ENCODE data around the gene FRRS1. TPM values are rescaled to one million over a fixed set of nuclear protein-coding genes. Genes with fewer than 3 reads are reported as not detected.

Gene FRRS1
- total RNA-seq, 1 experiment from 2014 or later: 11.1 TPM

DNA sequence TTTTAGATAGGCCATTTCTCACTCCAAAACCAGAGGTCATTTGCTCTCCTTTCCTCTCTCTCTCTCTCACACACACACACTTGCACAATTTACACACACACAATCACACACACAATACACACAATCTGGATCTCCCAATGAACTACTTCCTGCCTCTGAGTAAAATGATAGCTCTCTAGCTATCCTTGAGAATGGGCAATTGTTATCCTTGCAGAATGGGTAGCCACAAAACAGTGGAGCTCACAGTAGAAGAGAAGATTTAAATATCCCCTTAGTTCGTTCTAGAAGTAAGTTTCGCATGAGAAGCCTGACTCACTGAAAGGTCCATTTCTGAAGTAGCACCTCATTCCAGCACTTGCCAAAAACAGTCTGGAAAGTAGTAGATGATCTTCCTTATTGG is 102.9 kb downstream of the FRRS1 start:
- no peak overlapping the region for H3K4me3 Mint-ChIP-seq (ENCODE audit: unreplicated experiment)
- H3K4me1 ChIP-seq: no peaks in the 10 kb centered on the region
- no peaks in the 10 kb centered on the region for H3K36me3 ChIP-seq (ENCODE audit: control insufficient read depth, insufficient read depth, low read length)
- H3K9me3 Mint-ChIP-seq (ENCODE audit: unreplicated experiment): no peaks in the 10 kb centered on the region
- H3K27me3 Mint-ChIP-seq (ENCODE audit: insufficient read depth, unreplicated experiment): no peaks in the 10 kb centered on the region
- ChIA-PET CTCF (no interaction called here), POLR2A (no interaction called here)
- intact Hi-C loops (cut with micrococcal nuclease; ENCODE audit: unreplicated experiment): no loop called here
- no peak overlapping the region for H3K27ac Mint-ChIP-seq (ENCODE audit: unreplicated experiment)
- H3K36me3 Mint-ChIP-seq (ENCODE audit: insufficient read depth, unreplicated experiment): no peaks in the 10 kb centered on the region
- H3K4me1 Mint-ChIP-seq (ENCODE audit: low read depth, unreplicated experiment): no peaks in the 10 kb centered on the region
- no peaks in the 10 kb centered on the region for H3K9me3 ChIP-seq
- no peaks in the 10 kb centered on the region for H3K27me3 ChIP-seq (replicated peaks; ENCODE audit: control insufficient read depth, insufficient read depth, low read length)
- BruUV-seq (replicated peaks): no TSS peak
- no peak overlapping the region for H3K4me3 ChIP-seq (ENCODE audit: low read depth, low read length)
- DNase-seq: no peak
- TF ChIP-seq, protein P1, sequence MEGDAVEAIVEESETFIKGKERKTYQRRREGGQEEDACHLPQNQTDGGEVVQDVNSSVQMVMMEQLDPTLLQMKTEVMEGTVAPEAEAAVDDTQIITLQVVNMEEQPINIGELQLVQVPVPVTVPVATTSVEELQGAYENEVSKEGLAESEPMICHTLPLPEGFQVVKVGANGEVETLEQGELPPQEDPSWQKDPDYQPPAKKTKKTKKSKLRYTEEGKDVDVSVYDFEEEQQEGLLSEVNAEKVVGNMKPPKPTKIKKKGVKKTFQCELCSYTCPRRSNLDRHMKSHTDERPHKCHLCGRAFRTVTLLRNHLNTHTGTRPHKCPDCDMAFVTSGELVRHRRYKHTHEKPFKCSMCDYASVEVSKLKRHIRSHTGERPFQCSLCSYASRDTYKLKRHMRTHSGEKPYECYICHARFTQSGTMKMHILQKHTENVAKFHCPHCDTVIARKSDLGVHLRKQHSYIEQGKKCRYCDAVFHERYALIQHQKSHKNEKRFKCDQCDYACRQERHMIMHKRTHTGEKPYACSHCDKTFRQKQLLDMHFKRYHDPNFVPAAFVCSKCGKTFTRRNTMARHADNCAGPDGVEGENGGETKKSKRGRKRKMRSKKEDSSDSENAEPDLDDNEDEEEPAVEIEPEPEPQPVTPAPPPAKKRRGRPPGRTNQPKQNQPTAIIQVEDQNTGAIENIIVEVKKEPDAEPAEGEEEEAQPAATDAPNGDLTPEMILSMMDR (IDR thresholded peaks at IDR 0.05; ENCODE audit: insufficient read depth in 1 of 2, low read depth in 1 of 2, low read length in 1 of 2, severe bottlenecking in 1 of 2, unreplicated experiment in 1 of 2): no peak

DNA sequence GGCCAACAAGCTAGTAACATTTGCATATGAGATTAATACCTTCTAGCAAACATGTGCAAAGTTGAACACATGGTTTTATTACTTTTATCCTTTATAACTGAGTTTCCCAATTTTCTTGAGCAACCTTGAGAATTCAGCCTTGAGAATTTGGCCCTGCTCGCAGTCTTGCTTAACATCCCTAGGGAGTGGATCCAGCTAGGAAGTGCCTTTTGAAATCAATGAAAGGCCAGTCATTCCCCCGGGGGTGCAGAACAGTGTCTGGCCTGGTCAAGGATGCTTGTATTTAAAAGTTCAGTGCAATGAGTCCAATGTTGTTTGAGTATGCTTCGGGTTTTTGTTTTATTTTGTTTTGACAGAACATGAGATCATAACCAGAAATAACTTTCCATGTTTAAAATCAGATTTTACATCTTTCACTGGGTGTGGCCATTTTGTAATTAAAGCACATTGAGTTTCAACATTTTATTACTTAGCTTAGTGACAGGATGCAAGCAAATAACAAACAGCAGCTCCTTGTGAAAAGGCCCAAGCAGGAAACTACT is 103.8 kb downstream of the FRRS1 start:
- ChIA-PET POLR2A (no interaction called here), CTCF (no interaction called here)
- Mint-ChIP-seq H3K27ac (ENCODE audit: unreplicated experiment) (no peak overlapping the region), H3K9me3 (ENCODE audit: unreplicated experiment) (no peaks in the 10 kb centered on the region), H3K4me3 (ENCODE audit: unreplicated experiment) (no peak overlapping the region), H3K27me3 (ENCODE audit: insufficient read depth, unreplicated experiment) (no peaks in the 10 kb centered on the region), H3K4me1 (ENCODE audit: low read depth, unreplicated experiment) (no peaks in the 10 kb centered on the region), H3K36me3 (ENCODE audit: insufficient read depth, unreplicated experiment) (no peaks in the 10 kb centered on the region)
- Histone ChIP-seq H3K36me3 (ENCODE audit: control insufficient read depth, insufficient read depth, low read length) (no peaks in the 10 kb centered on the region), H3K9me3 (no peaks in the 10 kb centered on the region), H3K4me3 (ENCODE audit: low read depth, low read length) (no peak overlapping the region), H3K4me1 (peaks cover 4% of the 10 kb centered on the region; the same call in 1 of the 2 replicates), H3K27me3 (replicated peaks; ENCODE audit: control insufficient read depth, insufficient read depth, low read length) (no peaks in the 10 kb centered on the region)
- TF ChIP-seq, protein P1 (IDR thresholded peaks at IDR 0.05; ENCODE audit: insufficient read depth in 1 of 2, low read depth in 1 of 2, low read length in 1 of 2, severe bottlenecking in 1 of 2, unreplicated experiment in 1 of 2): no peak
- BruUV-seq (replicated peaks): no TSS peak
- intact Hi-C loops (cut with micrococcal nuclease; ENCODE audit: unreplicated experiment): no loop called here
- DNase-seq: no peak

DNA sequence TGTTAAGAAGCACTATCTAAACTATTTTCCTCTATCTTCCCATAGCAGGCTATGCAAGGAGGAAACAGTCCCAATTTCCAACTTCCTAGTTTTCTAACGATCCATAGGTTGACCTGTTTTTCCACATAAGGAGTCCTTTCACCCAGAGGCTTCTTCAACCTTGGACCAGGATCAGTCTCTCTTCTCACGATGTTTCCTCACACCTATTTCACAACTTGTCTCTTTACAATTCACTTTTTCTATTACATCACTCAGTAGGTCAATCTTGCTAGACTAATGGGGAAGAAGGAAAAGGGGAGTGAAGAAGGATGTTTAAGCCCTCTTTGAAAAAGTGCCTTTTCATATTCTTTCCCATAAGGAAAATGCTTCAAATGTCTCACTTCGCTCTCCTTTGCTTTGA is 104.7 kb downstream of the FRRS1 start:
- H3K27ac Mint-ChIP-seq (ENCODE audit: unreplicated experiment): no peak overlapping the region
- H3K4me1 Mint-ChIP-seq (ENCODE audit: low read depth, unreplicated experiment): no peaks in the 10 kb centered on the region
- intact Hi-C loops (cut with micrococcal nuclease; ENCODE audit: unreplicated experiment): no loop called here
- POLR2A ChIA-PET: no interaction called here
- no peaks in the 10 kb centered on the region for H3K9me3 Mint-ChIP-seq (ENCODE audit: unreplicated experiment)
- no TSS peak for BruUV-seq (replicated peaks)
- no peak overlapping the region for H3K4me3 Mint-ChIP-seq (ENCODE audit: unreplicated experiment)
- no peaks in the 10 kb centered on the region for H3K36me3 ChIP-seq (ENCODE audit: control insufficient read depth, insufficient read depth, low read length)
- H3K27me3 ChIP-seq (replicated peaks; ENCODE audit: control insufficient read depth, insufficient read depth, low read length): no peaks in the 10 kb centered on the region
- no peaks in the 10 kb centered on the region for H3K9me3 ChIP-seq
- H3K27me3 Mint-ChIP-seq (ENCODE audit: insufficient read depth, unreplicated experiment): no peaks in the 10 kb centered on the region
- no peak overlapping the region for H3K4me3 ChIP-seq (ENCODE audit: low read depth, low read length)
- TF ChIP-seq, protein P1 (IDR thresholded peaks at IDR 0.05; ENCODE audit: insufficient read depth in 1 of 2, low read depth in 1 of 2, low read length in 1 of 2, severe bottlenecking in 1 of 2, unreplicated experiment in 1 of 2): no peak
- H3K36me3 Mint-ChIP-seq (ENCODE audit: insufficient read depth, unreplicated experiment): no peaks in the 10 kb centered on the region
- no peak for DNase-seq
- CTCF ChIA-PET: no interaction called here
- peaks cover 12% of the 10 kb centered on the region; the same call in 1 of the 2 replicates for H3K4me1 ChIP-seq

Data from Caco-2 (cell line).